ENCODE measurements around the gene NCKAP5L. TPM values are rescaled to one million over a fixed set of nuclear protein-coding genes. Genes with fewer than 3 reads are reported as not detected.

NCKAP5L gene
- total and polyA plus RNA-seq, 2 experiments from 2014 or later = 10.2 to 37.0 TPM

- Histone ChIP-seq H3K4me3 (peak overlapping the region; percentile 75), H3K36me3 (ENCODE audit: insufficient read depth) (no peaks in the 10 kb centered on the region), H3F3A (replicated peaks; ENCODE audit: low read depth) (0 out of 2 replicates have a peak, but pooled peaks cover 6% of the 10 kb centered on the region), H3K27me3 (ENCODE audit: insufficient read depth) (no peaks in the 10 kb centered on the region), H3K27ac (ENCODE audit: low read depth) (peak overlapping the region; percentile 92), H2AFZ (0 out of 2 replicates have a peak overlapping the region, but pooled peaks have one; percentile 66), H3K9me2 (ENCODE audit: insufficient read depth) (no peaks in the 10 kb centered on the region), H3K79me2 (replicated peaks; ENCODE audit: insufficient read depth) (peaks cover 55% of the 10 kb centered on the region), H4K20me1 (replicated peaks; ENCODE audit: insufficient read depth) (peaks cover 12% of the 10 kb centered on the region), H3K4me2 (peak overlapping the region; percentile 100), H3K4me1 (ENCODE audit: insufficient read depth) (peaks cover 28% of the 10 kb centered on the region)
- peaks cover 15% of the 10 kb centered on the region for H3K27me3 Mint-ChIP-seq (ENCODE audit: insufficient read depth, low read depth, poor library complexity)
- H3K4me1 Mint-ChIP-seq = peaks cover 43% of the 10 kb centered on the region
- H3K27ac Mint-ChIP-seq = 0 out of 2 replicates have a peak overlapping the region, but pooled peaks have one; percentile 89
- TF ChIP-seq ZNF462 (CRISPR knock-in tag; IDR thresholded peaks at IDR 0.05) (no peak), ETS1 (IDR thresholded peaks at IDR 0.05) (no peak), CTCF (conservative IDR thresholded peaks at IDR 0.05; ENCODE audit: low read depth in 2 of 2) (no peak), EZH2phosphoT487 (IDR thresholded peaks at IDR 0.05; ENCODE audit: unreplicated experiment) (no peak), POLR2AphosphoS5 (IDR thresholded peaks at IDR 0.05; ENCODE audit: low read depth) (no peak), NANOG (IDR thresholded peaks at IDR 0.05; ENCODE audit: borderline replicate concordance) (no peak), REST (IDR thresholded peaks at IDR 0.05; ENCODE audit: unreplicated experiment) (no peak), CREB1 (CRISPR knock-in tag; IDR thresholded peaks at IDR 0.05; ENCODE audit: low read depth) (no peak)
- ATAC-seq (no peak), DNase-seq (ENCODE audit: low spot score) (no peak)
- H3K4me3 Mint-ChIP-seq = peak overlapping the region; percentile 99
- no peaks in the 10 kb centered on the region for H3K9me3 Mint-ChIP-seq
- H3K36me3 Mint-ChIP-seq (ENCODE audit: low read depth) = peaks cover 7% of the 10 kb centered on the region
Measured at GRCh38 chr12:49827051-49827400, 1.2 kb downstream of the NCKAP5L start.

All from GM23338 (cell line).